Measurements from ENCODE around the gene ELP5.

The ELP5 gene

DNA sequence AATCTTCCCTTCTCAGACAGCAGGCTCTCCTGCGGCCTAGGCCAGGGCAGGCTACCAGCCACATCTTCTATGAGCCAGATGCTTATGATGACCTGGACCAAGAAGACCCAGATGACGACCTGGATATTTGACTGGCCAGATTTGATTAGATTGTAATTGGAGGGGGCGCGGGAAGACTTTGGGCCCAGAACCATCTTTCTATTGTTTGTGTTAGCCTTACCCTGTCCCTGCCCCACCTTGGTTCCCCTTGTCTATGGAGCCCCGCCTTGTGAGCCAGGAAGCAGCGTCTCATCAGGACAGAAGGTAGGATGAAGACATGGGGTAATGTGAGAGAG, 7.5 kb downstream of the ELP5 start:
- H3K4me3 ChIP-seq (ENCODE audit: low read length in 2 of 2), result no peak overlapping the region
- H3K27me3 ChIP-seq (ENCODE audit: control insufficient read depth in 1 of 2, insufficient read depth in 2 of 2, low read length in 2 of 2), result peaks cover 37% of the 10 kb centered on the region in 2 donors
- no peaks in the 10 kb centered on the region for H3K9me3 ChIP-seq (ENCODE audit: control insufficient read depth in 2 of 2, low read length in 2 of 2)
- H3K27ac ChIP-seq (ENCODE audit: low read length), result no peak overlapping the region
- H3K4me1 ChIP-seq (ENCODE audit: control insufficient read depth, insufficient read depth, low read length), result peaks cover 18% of the 10 kb centered on the region
- H3K36me3 ChIP-seq (ENCODE audit: control insufficient read depth in 2 of 2, insufficient read depth in 2 of 2, low read length in 2 of 2), result peaks cover 22 to 28% of the 10 kb centered on the region in 2 donors
- H3K9ac ChIP-seq (ENCODE audit: low read length in 2 of 2), result no peak overlapping the region

DNA sequence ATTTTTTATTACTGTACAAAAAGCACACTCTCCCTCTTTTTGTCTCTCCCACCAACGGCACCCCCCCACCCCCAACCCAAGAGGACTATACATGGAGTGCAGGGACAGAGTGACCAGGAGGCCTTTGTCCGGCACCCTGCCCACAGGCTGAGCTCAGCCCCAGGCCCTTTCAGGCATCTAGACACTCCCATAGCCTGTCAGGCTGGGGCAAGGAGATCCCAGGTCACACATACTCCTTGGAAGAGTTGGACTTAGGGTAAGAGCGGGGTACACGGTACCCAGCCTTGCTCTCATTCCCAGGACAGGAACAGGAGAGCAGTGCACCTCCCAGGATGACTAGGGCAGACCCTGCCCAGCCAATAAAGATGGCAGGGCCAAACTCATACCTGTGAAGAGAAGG, 8.1 kb downstream of the ELP5 start:
- H3K4me3 ChIP-seq (ENCODE audit: low read length in 2 of 2), result no peak overlapping the region
- peaks cover 37% of the 10 kb centered on the region in 2 donors for H3K27me3 ChIP-seq (ENCODE audit: control insufficient read depth in 1 of 2, insufficient read depth in 2 of 2, low read length in 2 of 2)
- no peak overlapping the region for H3K9ac ChIP-seq (ENCODE audit: low read length in 2 of 2)
- H3K9me3 ChIP-seq (ENCODE audit: control insufficient read depth in 2 of 2, low read length in 2 of 2), result no peaks in the 10 kb centered on the region
- H3K4me1 ChIP-seq (ENCODE audit: control insufficient read depth, insufficient read depth, low read length), result peaks cover 18% of the 10 kb centered on the region
- no peak overlapping the region for H3K27ac ChIP-seq (ENCODE audit: low read length)
- peaks cover 19 to 23% of the 10 kb centered on the region in 2 donors for H3K36me3 ChIP-seq (ENCODE audit: control insufficient read depth in 2 of 2, insufficient read depth in 2 of 2, low read length in 2 of 2)

GRCh38 chr17:7260651-7261378, 8.8 kb downstream of the ELP5 start:
- peaks cover 37% of the 10 kb centered on the region in 2 donors for H3K27me3 ChIP-seq (ENCODE audit: control insufficient read depth in 1 of 2, insufficient read depth in 2 of 2, low read length in 2 of 2)
- peak overlapping the region in 1 of 2 donors; percentile 21 for H3K9ac ChIP-seq (ENCODE audit: low read length in 2 of 2)
- peaks cover 16 to 20% of the 10 kb centered on the region in 2 donors for H3K36me3 ChIP-seq (ENCODE audit: control insufficient read depth in 2 of 2, insufficient read depth in 2 of 2, low read length in 2 of 2)
- H3K27ac ChIP-seq (ENCODE audit: low read length), result no peak overlapping the region
- peak overlapping the region; percentile 31 to 62 for H3K4me3 ChIP-seq (ENCODE audit: low read length in 2 of 2)
- peaks cover 18% of the 10 kb centered on the region for H3K4me1 ChIP-seq (ENCODE audit: control insufficient read depth, insufficient read depth, low read length)
- no peaks in the 10 kb centered on the region for H3K9me3 ChIP-seq (ENCODE audit: control insufficient read depth in 2 of 2, low read length in 2 of 2)

DNA sequence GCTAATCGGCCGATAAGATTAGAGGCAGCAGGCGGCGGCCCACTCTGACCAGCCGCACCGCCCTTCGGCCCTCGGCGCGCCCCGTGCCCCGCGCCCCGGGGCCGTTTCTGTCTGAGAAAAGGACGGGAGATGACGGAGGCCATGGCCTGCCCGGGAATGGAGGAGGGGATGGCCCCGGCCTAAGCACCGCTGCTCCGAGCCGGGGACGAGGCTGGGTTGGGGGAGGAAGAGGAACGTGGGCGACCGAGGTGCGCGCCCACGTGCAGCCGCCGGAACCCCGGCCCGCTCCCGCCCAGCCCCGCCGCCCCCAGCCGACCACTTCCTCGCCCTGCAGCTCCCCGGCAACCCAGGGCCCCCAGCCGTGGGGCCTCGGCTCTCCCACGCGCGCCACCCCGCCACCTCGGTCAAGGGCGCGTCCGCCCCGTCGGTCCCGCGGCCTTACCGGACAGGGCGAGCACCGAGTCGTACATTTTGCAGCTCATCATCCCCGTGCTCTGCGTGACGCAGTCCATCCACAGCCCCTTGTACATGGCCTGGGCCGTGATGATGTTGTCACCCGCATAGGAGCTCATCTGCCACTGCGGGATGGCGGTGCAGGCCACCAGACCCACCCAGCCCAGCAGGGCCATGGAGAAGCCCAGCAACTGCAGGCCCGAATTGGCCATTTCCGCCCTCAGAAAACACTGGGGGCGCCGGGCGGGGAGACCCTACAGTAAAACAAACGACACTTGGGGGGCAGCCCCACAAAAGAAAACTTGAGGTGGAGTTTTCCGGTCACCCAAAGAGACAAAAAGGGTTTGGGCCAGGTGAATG, 9.6 kb downstream of the ELP5 start:
- H3K27me3 ChIP-seq (ENCODE audit: control insufficient read depth in 1 of 2, insufficient read depth in 2 of 2, low read length in 2 of 2), result peaks cover 37% of the 10 kb centered on the region in 2 donors
- H3K4me3 ChIP-seq (ENCODE audit: low read length in 2 of 2), result peak overlapping the region; percentile 31 to 62
- peaks cover 18% of the 10 kb centered on the region for H3K4me1 ChIP-seq (ENCODE audit: control insufficient read depth, insufficient read depth, low read length)
- no peak overlapping the region for H3K9ac ChIP-seq (ENCODE audit: low read length in 2 of 2)
- no peak overlapping the region for H3K27ac ChIP-seq (ENCODE audit: low read length)
- H3K36me3 ChIP-seq (ENCODE audit: control insufficient read depth in 2 of 2, insufficient read depth in 2 of 2, low read length in 2 of 2), result peaks cover 14 to 16% of the 10 kb centered on the region in 2 donors
- H3K9me3 ChIP-seq (ENCODE audit: control insufficient read depth in 2 of 2, low read length in 2 of 2), result no peaks in the 10 kb centered on the region

DNA sequence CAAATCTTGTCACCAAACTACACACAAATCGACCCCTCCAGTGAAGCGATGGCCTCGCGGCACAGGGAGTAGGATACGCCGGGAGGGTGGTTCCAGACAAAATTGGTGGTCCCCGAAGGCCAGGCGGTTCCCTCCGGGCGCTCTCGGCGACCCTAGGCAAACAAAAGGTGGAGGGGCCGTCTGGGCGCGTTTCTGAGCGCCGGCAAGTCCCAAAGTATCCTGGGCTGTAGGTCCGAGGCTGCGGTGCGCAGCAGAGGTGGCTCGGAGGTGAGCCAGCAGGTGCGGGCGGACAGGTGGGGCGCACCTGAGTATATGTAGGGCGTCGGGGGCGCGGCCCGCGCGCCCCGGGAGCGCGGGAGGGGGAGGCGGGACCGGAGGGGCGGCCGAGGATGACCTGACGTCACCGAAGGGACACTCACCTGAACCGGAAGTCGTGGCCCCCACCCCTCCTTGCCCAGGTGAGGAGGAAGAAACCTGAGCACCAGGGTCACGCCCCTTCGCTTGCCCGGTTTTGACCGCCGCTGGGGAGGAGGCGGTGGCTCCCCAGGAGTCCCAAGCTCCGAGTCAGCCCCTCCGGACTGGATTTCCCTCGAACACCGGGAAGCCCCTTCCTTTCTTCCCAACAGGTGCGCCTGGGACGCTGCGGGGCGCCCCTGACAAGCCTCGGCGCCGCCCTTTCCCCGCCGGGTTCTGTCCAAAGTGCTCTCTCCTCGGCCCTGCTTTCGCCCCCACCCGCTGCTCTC, 10.3 kb downstream of the ELP5 start, which contains the start of gene CLDN7:
TSS of gene CLDN7 (minus strand) at position 287 of the 743 bp plus-strand sequence. CDS start 435 bp downstream, outside the sequence.
- Histone ChIP-seq H3K9me3 (ENCODE audit: control insufficient read depth in 2 of 2, low read length in 2 of 2) (no peaks in the 10 kb centered on the region), H3K4me3 (ENCODE audit: low read length in 2 of 2) (peak within 1 kb of the TSS in 1 of 2 donors; percentile 62), H3K4me1 (ENCODE audit: control insufficient read depth, insufficient read depth, low read length) (peaks cover 18% of the 10 kb centered on the region), H3K9ac (ENCODE audit: low read length in 2 of 2) (no peak within 1 kb of the TSS), H3K27me3 (ENCODE audit: control insufficient read depth in 1 of 2, insufficient read depth in 2 of 2, low read length in 2 of 2) (peaks cover 37% of the 10 kb centered on the region in 2 donors), H3K36me3 (ENCODE audit: control insufficient read depth in 2 of 2, insufficient read depth in 2 of 2, low read length in 2 of 2) (peaks cover 12 to 13% of the 10 kb centered on the region in 2 donors), H3K27ac (ENCODE audit: low read length) (no peak within 1 kb of the TSS)

- no peak overlapping the region for H3K9ac ChIP-seq (ENCODE audit: low read length in 2 of 2)
- H3K27me3 ChIP-seq (ENCODE audit: control insufficient read depth in 1 of 2, insufficient read depth in 2 of 2, low read length in 2 of 2), result peaks cover 37% of the 10 kb centered on the region in 2 donors
- H3K27ac ChIP-seq (ENCODE audit: low read length), result no peak overlapping the region
- peaks cover 12 to 13% of the 10 kb centered on the region in 2 donors for H3K36me3 ChIP-seq (ENCODE audit: control insufficient read depth in 2 of 2, insufficient read depth in 2 of 2, low read length in 2 of 2)
- no peaks in the 10 kb centered on the region for H3K9me3 ChIP-seq (ENCODE audit: control insufficient read depth in 2 of 2, low read length in 2 of 2)
- peak overlapping the region in 1 of 2 donors; percentile 29 for H3K4me3 ChIP-seq (ENCODE audit: low read length in 2 of 2)
- peaks cover 18% of the 10 kb centered on the region for H3K4me1 ChIP-seq (ENCODE audit: control insufficient read depth, insufficient read depth, low read length)
Measured at GRCh38 chr17:7262935-7263800, 11.2 kb downstream of the ELP5 start.

- Histone ChIP-seq H3K36me3 (ENCODE audit: control insufficient read depth in 2 of 2, insufficient read depth in 2 of 2, low read length in 2 of 2) (peaks cover 7 to 9% of the 10 kb centered on the region in 2 donors), H3K4me1 (ENCODE audit: control insufficient read depth, insufficient read depth, low read length) (peaks cover 18% of the 10 kb centered on the region), H3K27ac (ENCODE audit: low read length) (no peak overlapping the region), H3K27me3 (ENCODE audit: control insufficient read depth in 1 of 2, insufficient read depth in 2 of 2, low read length in 2 of 2) (peaks cover 37% of the 10 kb centered on the region in 2 donors), H3K9me3 (ENCODE audit: control insufficient read depth in 2 of 2, low read length in 2 of 2) (no peaks in the 10 kb centered on the region), H3K4me3 (ENCODE audit: low read length in 2 of 2) (no peak overlapping the region), H3K9ac (ENCODE audit: low read length in 2 of 2) (no peak overlapping the region)
Measured at GRCh38 chr17:7263801-7264078, 11.7 kb downstream of the ELP5 start.

DNA sequence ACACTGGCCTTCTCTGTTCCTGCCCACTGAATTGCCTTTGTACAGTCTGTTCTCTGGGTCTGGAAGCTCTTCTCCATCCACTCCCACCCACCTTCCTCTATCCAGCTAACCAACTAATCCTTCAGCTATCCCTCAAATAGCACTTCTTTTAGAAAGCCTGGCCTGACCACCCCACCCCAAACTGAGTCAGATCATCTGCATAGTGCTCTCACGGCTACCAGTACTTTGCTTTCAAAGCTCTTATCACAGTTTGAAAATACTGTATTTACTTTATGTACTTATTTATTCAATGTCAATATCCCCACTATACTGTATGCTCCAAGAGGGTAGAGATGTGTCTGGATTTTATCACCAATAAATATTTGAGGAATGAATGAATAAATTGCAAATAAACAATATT, 14.8 kb downstream of the ELP5 start:
- Histone ChIP-seq H3K27ac (ENCODE audit: low read length) (no peak overlapping the region), H3K4me1 (ENCODE audit: control insufficient read depth, insufficient read depth, low read length) (peaks cover 10% of the 10 kb centered on the region), H3K9me3 (ENCODE audit: control insufficient read depth in 2 of 2, low read length in 2 of 2) (no peaks in the 10 kb centered on the region), H3K4me3 (ENCODE audit: low read length in 2 of 2) (no peak overlapping the region), H3K36me3 (ENCODE audit: control insufficient read depth in 2 of 2, insufficient read depth in 2 of 2, low read length in 2 of 2) (no peaks in the 10 kb centered on the region), H3K27me3 (ENCODE audit: control insufficient read depth in 1 of 2, insufficient read depth in 2 of 2, low read length in 2 of 2) (peaks cover 20 to 24% of the 10 kb centered on the region in 2 donors), H3K9ac (ENCODE audit: low read length in 2 of 2) (no peak overlapping the region)

- no peak overlapping the region for H3K9ac ChIP-seq (ENCODE audit: low read length in 2 of 2)
- H3K27me3 ChIP-seq (ENCODE audit: control insufficient read depth in 1 of 2, insufficient read depth in 2 of 2, low read length in 2 of 2), result no peaks in the 10 kb centered on the region
- H3K4me3 ChIP-seq (ENCODE audit: low read length in 2 of 2), result no peak overlapping the region
- H3K4me1 ChIP-seq (ENCODE audit: control insufficient read depth, insufficient read depth, low read length), result peaks cover 38% of the 10 kb centered on the region
- H3K36me3 ChIP-seq (ENCODE audit: control insufficient read depth in 2 of 2, insufficient read depth in 2 of 2, low read length in 2 of 2), result peaks cover 5 to 8% of the 10 kb centered on the region in 2 donors
- H3K27ac ChIP-seq (ENCODE audit: low read length), result no peak overlapping the region
- H3K9me3 ChIP-seq (ENCODE audit: control insufficient read depth in 2 of 2, low read length in 2 of 2), result no peaks in the 10 kb centered on the region
Measured at GRCh38 chr17:7279448-7279847, 27.4 kb downstream of the ELP5 start.

DNA sequence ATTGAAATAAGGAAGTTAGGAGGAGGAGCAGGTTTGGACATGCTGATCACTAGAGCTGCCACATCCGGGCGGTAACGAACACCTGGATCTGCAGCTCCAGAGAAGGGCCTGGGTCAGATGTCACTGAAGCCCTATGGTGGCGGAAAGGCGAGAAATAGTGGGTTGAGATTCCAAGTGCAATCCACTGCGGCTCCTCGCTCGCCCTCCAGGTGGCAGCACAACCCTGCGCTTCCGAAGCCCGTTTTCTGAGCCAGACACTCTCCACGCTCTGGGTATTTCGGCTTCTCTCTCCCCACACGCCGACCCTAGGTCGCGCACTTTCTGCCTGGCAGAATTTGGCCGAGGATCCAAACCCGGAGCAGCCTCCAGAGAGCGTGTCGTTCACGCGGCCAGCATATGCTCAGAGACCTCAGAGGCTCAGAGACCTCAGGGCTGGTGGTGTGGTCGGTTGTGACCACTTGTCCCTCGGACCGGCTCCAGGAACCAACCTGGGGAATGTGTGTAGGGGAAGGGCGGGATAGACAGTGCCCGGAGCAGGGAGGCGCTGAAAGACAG, 28.6 kb downstream of the ELP5 start:
- H3K4me3 ChIP-seq (ENCODE audit: low read length in 2 of 2), result peak overlapping the region; percentile 71 to 84
- H3K36me3 ChIP-seq (ENCODE audit: control insufficient read depth in 2 of 2, insufficient read depth in 2 of 2, low read length in 2 of 2), result peaks cover 17 to 20% of the 10 kb centered on the region in 2 donors
- H3K9ac ChIP-seq (ENCODE audit: low read length in 2 of 2), result peak overlapping the region; percentile 68 to 71
- no peaks in the 10 kb centered on the region for H3K9me3 ChIP-seq (ENCODE audit: control insufficient read depth in 2 of 2, low read length in 2 of 2)
- no peaks in the 10 kb centered on the region for H3K27me3 ChIP-seq (ENCODE audit: control insufficient read depth in 1 of 2, insufficient read depth in 2 of 2, low read length in 2 of 2)
- peaks cover 49% of the 10 kb centered on the region for H3K4me1 ChIP-seq (ENCODE audit: control insufficient read depth, insufficient read depth, low read length)
- peak overlapping the region; percentile 93 for H3K27ac ChIP-seq (ENCODE audit: low read length)

Data from stomach smooth muscle (tissue), 2 donors.